HFF-Myc (cell line): ENCODE results near the gene MARK3.
"Not testable (repeated sequence)": the region's sequence is repeated elsewhere in the genome, so short reads cannot be mapped to it uniquely, and the experiment has no call there.

ENCODE experiments used
- DNase-seq: peaks from one replicate; pipeline ENCODE4 v3.0.0-alpha.2; 2011; ENCODE audit warnings: low read depth; ENCODE audit errors: extremely low read depth
- H3K4me3 ChIP-seq: replicated peaks from 2 replicates; pipeline ENCODE4 v1.5.1; 2011; ENCODE audit warnings: low read depth, mild to moderate bottlenecking, control low read depth, low read length
- CTCF ChIP-seq: IDR thresholded peaks from 2 replicates; pipeline ENCODE4 v1.5.1; 2012; ENCODE audit warnings: mild to moderate bottlenecking, low read depth, low read length, control low read depth; ENCODE audit errors: missing control alignments

The MARK3 gene

GRCh38 chr14:103509864-103510723, 124.9 kb downstream of the MARK3 start:
- TF ChIP-seq CTCF, result no peak
- no peak for DNase-seq
- H3K4me3 ChIP-seq, result no peak overlapping the region

GRCh38 chr14:103510724-103511693, 125.8 kb downstream of the MARK3 start:
- DNase-seq, result no peak
- no peak overlapping the region for H3K4me3 ChIP-seq

DNA sequence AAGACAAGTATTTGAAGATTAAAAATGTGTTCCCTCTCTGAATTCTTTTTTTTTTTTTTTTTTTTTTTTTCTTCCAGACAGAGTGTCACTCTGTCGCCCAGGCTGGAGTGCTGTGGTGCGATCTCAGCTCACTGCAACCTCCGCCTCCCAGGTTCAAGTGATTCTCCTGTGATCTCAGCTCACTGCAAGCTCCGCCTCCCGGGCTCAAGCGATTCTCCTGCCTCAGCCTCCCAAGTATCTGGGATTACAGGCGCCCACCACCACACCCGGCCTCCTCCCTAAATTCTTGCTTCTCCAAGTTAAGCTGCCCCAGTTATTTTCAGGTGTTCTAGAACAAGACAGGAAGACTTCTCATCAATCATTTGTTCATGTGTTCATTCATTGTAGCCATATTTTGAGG, 127.0 kb downstream of the MARK3 start:
- DNase-seq, result not testable (repeated sequence)

More at GRCh38 chr14:103510724-103511693, 125.8 kb downstream of the MARK3 start:
- TF ChIP-seq CTCF, result no peak

DNA sequence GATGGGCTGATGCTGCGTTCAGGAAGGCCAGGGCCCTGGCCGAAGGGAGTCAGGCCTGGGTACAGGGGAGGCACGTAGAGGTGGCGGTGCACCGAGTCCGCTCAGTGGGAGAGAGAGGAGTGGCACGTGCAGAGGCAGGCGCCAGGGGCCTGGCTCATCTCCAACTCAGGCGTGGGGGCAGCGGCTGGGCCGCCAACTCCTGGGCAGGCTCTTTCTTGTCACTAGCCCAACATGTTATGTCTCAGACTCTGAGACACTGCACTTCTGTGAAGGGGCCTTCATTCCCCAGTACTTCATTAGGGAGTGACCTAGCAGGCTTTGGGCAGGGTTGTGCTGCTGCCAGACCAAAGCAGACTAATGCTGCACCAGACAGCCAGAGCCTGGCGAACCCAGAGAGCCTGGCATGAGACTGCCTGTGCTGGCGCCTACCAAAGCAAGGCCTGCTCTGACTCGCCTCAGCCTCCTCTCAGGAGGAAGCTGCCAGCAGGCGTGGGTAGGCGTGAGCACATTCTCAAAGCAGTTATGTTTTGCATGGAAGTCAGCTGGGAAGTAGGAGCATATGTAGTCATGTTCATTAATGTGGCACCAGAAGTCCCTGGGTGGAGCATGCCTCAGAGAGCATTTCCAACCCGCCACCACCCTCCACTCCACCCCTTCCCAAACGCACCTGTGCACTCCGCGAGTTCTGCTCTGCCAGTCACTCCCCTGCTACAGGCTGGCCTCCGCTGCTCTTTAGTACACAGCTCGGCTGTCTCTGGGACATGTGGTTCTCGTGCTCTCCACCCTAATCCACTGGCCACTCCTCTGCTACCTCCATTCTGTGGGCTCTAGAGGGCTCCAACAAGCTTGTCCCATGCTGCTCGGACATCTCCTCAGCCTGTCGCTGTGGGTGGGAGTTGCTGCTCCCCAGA, 127.7 kb downstream of the MARK3 start:
- TF ChIP-seq CTCF, result no peak
- H3K4me3 ChIP-seq, result no peak overlapping the region
- DNase-seq, result no peak

More for the DNA sequence above, 127.0 kb downstream of the MARK3 start:
- H3K4me3 ChIP-seq, result not testable (repeated sequence)

- no peak for TF ChIP-seq CTCF
- DNase-seq, result no peak
- no peak overlapping the region for H3K4me3 ChIP-seq
Measured at GRCh38 chr14:103514596-103515421, 129.6 kb downstream of the MARK3 start.

DNA sequence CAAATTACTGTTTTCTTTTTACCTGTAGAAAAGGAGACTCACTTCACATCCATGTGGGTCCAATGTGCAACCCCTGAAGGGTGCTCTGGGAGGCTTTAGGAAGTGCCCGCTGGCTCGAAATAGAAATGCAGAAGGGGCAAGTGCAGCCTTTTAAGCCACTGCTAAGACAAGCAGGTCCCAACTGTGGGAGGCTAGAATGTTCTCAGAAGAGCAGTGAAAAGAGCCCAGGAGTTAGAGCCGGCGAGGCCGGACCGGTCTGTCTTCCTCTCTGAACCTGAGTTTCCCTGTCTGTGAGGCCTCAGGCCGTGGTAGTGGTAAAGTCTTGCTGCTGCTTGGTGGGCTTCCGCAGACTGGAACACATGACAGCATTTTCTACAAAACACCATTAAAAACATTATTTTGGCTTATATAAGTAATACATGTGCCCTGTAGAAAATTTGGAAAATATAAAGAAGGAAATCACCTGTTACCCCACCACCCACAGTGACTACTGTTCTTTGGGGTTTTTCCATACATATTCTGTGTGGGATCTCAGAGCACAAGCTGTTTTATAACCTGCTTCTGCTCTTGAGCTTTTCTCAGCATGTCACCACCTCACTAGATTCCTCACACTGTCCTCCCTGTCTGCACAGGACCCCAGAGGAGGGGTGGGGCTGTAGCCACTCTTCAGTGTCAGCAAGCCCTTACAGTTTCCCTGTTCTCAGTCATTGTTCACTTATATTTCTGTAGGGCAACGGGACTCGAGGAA, 131.4 kb downstream of the MARK3 start:
- no peak for TF ChIP-seq CTCF
- DNase-seq, result no peak
- no peak overlapping the region for H3K4me3 ChIP-seq
